ENCODE data around the gene FIP1L1.

FIP1L1 gene

DNA sequence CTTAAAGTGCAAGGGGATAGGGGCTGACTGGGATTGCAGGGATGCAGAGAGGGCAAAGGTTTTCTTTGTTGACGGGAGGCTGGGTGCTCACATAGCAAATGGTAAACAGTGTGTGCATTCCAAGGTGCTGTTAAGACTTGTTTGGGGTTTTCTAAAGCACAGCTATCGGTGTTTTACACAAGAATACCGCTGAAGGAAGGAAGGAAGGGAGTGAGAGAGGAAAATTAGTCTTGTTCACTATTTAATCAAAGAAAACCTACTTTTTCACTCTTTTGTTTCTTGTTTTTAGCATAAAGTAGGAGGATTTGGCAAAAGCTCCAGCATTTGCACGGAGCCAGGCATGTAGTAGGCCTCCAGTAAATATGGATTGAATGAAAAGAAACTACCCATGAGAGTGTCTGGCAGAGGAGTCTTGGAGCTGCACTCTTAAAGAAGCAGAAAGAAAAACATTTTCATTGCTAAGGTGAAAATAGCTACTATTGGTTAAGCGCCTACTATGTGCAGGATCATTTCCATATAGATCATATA, 99.7 kb downstream of the FIP1L1 start:
- DNase-seq: no peak

DNA sequence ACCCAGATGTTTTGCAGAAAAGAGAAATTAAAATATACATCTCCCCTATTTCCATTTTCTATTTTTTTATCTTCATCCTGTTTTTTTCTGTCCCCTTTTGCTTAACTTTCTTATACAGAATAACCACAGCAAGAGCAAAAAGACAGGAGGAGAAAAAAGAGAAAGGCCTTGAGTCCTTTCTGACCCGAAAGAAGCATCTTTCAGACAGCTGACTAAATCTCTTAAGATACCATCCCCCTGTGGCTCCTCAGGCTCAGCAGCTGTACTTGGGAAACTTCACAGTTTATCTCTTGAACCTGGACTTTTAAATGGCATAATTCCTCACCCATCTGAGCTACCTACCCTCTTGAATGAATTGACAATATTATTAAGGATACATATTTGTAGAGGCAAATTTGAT, 100.2 kb downstream of the FIP1L1 start:
- DNase-seq: no peak

DNA sequence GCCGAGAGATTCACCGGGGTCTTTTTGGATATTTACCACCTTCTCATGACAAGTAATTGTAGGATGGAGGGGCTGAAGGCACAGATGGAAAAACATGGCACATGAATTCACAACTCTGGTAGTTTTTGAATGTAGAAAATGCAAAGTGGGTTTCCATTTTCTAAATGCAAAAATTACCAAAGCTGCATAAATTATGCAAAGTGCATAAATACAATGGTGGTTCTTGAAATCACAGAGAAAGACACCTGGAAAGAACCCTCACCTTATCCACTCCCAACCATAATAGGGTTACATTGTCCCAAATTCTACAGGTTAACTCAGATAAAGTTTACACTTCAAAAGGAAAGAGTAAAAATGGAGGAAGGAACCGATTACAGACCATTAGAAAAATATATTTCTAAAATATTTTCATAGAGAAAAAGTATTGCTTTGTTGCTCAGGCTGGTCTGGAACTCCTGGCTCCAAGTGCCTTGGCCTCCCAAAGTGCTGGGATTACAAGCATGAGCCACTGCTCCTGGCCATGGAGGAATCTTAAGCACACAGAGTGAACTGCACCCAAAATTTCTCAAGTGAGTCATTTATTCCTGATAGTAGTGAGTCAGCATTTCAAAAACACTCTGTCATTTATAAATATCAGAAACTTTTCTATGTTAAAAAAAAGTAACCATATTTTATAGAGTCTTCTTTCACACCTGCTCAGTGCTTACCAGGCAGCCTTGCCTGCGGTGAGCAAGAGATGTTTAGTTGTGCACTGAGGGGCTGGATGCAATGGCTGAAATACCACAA, 101.4 kb downstream of the FIP1L1 start:
- DNase-seq: no peak

DNA sequence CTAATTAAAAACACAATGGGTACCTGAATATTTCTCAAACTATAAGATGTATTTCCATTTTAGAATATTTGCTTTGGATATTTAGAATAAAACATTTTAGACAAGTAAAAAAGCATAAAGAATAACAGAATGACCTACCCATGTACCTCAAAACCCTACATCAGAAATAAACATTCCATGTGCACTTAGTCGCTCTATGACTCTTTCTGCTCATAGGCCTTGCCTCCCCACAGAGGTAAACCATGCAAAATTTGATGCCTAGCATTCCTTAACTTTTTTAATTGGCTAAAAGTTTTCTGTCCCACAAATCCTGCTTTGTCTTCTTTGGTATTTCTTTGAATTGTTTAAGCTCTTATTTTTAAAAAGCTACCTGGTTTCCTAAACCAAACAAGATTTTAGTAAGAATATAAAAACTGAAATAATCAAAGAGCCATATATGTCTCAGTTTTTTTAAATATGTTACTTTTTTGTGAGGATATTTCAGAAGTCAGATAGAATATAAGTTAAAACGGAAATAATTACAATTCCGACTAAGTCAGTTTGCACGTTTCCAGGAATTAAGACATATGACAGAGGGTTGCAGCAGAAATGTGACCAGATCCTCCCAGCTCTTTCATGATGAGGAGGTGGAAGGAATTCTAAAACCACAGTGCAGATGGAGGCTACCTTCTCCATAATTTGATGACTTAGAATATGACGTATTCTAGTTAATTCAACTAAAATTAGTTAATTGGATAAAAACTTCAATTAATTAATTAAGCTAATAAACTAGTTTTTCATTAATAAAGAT, 102.5 kb downstream of the FIP1L1 start:
- DNase-seq: no peak

DNA sequence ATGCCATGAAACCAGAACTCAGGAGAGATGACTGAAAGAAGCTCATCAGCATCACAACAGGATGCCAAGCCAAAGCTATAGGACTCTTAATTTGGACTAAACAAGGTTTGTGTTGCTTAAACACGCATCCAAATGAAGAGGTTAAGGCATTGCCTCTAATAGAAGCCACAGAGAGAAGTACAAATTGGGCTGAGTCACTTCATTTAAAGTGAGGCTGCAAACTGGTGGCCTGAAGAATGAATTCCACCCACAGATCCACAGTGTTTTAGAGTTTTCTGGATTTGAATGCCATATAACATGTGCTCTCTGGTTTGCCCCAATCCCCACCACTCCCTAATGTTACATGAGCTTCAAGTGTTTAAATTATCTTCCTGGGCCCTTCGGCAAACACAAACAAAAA, 103.5 kb downstream of the FIP1L1 start:
- no peak for DNase-seq

DNA sequence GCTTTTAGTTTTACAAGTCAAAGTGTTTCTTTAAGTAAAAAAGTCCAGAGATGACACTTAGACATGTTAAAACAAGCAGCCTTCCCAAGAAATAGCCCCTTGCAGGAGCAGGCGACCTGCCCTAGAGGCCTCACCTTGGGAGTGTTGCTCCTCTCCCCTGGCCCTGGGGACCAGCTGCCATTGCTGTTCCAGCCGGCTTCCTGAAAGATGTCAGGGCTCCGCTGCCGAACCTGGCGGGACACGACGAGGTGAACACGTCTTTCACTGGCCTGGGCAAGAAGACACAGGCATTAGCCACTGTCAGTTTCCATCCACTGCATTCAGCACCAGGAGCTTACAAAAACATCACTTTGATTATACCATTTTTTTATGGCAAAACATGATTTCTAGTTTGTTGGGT, 104.1 kb downstream of the FIP1L1 start:
- DNase-seq: no peak

DNA sequence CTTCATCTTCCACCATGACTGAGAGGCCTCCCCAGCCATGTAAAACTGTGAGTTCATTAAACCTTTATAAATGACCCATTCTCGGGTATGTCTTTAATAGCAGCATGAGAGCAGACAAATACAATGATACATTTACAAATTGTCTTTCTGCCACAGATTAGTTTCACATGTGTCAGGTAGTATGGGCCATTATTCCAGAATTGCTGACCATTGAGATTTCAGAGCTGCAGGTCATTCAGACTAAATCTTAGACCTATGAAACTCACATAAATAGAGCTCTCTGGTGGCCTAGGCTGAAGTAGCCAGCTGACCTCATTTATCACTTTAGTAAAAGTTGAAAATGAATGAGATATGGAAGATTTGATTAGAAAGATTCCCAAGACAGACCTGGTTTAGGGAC, 105.8 kb downstream of the FIP1L1 start:
- no peak for DNase-seq

DNA sequence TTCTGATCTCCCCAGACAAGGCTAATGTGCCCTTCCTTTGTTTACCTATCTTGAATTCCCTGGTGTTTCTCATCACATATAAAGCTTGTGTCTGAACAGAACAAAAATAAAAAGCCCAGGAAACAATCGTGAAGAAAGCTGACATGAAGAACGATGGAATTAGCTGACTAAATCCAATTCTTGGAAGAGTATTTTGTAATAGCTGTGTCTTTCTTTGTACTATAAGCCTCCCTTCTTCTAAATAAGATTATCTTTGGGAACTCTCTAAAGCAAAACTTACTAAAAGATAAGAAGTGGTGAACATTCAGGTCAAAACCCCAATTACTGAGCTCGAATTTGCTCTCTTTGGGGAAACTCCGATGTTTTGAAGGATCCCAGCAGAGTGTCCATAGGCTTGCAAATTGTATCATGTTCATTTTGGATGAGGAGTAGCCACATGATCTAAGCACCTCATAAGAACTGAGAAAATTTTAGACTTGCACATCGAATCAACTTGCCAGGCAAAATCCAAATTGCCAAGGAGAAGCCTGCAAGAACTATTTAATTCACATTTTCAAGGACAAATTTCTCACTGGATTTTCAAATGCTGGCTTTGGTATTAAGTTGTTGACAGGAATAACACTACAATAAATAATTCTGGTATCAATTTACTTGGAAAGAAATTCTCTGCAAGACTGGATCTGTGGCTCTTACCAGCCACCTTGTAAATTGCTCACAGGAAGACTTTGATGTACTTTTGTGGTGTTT, 107.6 kb downstream of the FIP1L1 start:
- no peak for DNase-seq

DNA sequence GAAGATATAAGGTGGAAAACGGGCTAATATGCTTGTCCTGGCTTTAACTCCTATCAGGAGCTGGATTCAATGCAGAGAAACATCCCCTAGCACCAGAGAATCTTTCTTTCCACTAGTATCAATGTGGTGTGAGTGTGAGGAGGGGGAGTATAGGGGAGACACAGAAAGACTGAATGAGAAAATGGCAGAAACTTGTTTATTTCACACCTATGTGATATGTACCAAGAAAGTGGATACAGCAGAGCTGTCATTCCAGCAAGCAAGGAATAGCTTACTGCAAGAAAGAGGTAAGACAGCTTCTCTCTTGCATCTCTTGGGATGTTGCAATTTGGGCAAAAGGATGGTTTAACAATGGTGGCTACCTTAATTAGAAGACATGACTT, 108.2 kb downstream of the FIP1L1 start:
- no peak for DNase-seq

DNA sequence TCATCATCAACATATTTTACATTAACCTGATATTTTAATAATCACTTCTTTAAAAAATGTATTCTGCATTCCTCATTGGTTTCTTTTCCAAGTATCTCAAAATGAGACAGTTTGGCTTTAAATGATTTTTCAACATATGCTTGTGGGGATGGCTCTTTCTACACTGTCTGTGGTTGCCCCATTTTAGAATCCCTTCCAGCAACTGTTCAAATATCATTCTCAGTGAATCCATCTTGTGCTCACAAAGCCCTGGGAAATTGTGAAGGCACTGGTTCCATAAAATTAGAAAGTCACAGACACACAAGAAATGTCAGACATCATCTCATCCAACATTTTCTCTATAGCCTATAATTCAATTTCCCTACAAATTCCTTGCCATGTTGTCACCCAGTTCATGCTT, 110.3 kb downstream of the FIP1L1 start:
- no peak for DNase-seq

DNA sequence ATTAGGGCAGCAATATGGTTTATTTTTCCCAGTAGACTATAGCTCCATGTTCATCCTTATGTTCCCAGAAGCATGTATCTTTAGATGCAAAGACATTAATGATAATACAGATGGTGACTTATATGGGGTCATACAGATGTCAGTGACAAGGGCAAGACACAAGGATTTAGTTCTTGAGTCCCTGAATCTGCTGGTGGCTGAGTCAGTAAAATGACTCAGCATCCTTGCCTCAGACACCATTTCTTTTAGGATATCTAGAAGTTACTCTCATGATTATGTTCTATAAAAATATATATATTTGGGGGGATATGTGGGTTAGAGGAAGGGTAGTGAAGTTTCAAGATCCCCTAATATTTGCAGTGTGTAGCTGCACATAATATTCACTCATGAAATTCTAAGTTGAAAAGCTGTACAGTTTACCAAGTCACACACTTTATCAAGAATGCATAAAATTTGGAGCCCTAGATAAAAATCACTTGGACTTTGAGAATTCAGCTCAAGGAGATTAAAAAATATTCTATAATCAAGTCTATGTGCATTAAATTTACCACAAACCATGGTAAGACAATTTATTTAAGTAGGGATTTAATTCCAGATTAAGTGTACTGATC, 111.9 kb downstream of the FIP1L1 start:
- no peak for DNase-seq

DNA sequence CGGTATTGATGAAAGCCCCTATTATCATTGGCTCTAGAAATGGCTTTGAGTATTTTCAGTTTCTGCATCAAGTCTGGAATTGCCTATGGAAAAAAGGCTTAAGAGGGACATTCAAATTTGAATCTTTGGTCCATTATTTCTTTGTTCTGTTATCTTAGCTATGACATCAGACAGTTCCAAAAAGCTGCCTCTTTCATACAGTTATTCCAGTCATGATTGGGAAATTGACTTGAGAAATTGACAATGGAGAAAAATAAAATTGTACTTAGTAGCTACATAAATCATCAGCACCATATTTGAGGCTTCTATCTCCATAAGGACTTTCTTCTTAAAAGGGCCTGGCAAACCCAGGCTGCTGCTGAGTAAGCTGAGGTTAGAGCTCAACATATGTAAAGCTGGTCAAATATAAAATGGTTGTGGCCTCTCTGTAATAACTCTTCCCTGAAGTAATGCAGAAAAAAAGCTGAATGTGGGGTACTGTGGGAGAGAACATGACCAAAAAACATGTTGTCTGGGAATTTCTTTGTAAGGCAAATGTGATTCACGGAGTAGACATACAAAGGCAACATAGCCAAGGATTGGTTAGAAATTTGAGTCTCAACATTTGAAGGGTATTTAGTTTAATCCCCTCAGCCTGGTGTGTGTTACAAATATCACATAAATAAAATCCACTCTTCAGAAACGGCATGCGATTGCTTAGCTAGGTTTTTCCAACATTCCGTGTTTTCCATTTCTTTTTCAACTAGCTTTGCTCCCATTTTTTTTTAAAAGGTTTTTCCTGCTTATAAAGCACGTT, 112.9 kb downstream of the FIP1L1 start:
- DNase-seq: no peak

DNA sequence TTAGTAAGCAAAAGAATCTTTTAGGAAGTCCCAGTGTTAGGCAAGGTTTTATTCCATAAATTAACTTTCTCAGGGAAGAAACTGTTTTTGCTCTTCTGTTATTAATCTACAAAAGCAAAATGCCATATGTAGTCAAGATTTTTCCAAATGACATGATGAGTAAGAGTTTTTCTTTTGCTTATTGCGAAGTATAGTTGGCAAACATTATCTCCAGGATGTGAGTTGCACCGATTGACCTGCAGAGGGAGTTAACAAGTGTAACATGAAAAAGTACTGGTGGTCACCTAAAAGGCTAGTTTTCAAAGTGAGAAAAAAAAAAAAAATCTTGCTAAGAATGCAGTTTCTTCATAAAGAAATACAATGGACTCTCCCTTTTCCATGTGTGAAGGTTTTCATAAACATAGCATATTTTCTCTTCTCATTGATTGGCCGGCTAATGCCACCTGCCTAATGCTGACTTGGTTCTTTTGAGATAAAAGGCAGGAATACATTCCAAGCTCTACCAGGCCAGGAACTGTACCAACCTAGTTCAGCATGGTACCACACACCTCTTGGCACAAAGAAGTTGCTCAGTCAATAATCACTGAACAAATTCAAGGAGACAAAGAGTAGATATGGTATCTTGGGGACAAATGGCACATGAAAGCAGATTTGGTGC, 113.7 kb downstream of the FIP1L1 start:
- peak; percentile 26 for DNase-seq

DNA sequence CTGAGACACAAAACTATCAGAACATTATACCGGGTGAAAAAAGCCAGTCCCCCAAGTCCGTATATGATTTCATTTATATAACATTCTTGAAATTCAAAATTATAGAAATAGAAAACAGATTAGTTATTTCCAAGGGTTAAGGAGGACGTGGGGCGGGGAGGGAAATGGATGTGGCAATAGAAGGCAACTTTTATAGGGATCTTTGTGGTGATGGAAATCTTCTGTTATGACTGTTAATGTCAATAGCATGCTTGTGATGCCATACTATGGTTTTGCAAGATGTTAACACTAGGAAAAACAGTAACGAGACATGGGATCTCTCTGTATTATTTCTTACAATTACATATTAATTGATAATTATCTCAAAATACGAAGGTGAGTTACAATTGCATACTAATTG, 117.4 kb downstream of the FIP1L1 start:
- no peak for DNase-seq

DNA sequence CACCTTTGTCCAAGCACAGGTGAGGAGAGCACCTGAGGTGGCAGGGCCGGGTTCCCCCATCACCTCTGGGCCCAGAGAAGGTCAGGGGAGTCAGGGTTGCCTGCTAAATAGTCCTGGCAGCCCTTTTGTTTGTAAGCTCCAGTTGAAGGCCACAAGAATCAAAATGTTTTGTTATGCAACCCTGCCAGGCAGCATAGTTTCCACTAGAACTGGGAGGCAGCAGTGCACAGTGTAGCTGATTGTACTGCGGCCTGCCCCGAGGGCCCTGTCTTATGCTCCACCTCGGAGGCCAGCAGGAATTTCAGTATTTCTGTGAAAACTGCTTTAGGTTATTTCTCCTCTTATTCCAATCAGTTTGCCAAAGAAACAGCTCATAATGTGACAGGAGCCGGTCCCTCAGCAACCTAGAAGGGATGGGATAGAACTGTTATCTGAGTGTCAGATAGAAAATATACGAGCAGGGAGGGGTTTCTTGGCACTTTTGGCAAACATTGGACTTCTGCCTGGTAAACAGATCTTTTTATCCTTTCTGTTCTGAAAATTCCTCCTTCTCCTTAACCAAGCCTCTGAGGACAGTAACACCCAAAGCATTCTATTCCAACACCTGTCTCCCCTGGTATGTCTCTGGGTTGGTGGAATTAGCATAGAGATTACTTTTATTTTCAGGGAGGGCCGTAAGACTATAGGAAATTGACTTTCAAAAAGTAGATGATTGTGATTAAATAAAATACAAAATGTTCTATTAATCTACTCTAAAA, 120.2 kb downstream of the FIP1L1 start:
- DNase-seq: no peak

DNA sequence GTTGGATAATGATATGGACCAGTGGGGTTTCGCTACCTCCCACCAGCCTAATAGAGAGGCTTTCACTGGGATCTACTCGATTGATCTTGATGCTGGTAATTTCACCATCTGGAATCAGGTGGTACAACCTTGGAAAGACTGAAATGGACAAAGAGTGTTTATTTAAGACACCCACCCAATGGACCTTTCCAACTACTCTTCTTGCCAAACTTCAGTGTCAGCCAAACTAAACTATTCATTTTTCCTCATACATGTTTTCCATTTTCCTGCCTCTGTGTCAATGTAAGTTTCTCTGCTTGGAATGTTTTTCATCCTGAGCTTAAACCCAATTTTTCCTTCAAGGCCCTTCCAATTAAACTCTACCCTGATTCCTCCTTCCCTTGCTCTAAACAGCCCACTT, 121.3 kb downstream of the FIP1L1 start:
- no peak for DNase-seq

DNA sequence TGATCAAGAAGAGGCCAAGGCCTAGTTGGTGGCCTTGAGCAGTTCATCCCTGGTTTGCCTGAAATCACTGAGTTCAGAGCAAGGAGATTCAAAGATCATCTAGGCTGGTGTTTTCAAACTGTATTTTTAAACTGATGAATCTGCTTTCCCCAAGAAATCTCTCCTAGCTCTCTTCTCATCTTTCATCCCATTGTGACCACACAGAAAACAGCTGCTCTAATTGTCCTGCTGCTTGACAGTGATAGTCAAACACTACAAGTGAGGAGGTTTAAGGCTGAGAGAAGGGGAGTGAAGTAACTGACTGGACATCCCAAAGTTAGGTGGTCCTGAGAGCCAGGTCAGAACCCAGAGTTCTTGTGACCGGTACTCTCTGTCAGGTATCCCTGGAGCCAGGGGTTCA, 122.3 kb downstream of the FIP1L1 start:
- no peak for DNase-seq

DNA sequence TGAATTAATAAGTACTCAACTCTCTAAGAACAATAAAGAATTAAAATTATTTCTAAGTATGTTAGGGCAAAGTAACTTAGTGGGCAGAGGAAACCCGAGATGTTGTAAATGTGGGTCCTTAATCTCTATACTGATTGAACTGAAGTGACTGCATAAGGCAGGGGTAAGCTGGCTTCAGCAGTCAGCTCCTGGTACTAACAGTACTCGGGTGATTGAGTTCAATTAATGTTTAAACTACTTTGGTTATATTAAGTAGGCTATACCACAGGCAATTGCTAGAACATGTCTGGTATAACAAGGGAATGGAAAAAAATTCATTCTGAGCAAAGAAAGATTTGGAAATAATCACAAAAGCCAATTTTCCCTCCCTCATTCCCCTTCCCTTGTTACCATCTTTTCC, 123.1 kb downstream of the FIP1L1 start:
- no peak for DNase-seq

DNA sequence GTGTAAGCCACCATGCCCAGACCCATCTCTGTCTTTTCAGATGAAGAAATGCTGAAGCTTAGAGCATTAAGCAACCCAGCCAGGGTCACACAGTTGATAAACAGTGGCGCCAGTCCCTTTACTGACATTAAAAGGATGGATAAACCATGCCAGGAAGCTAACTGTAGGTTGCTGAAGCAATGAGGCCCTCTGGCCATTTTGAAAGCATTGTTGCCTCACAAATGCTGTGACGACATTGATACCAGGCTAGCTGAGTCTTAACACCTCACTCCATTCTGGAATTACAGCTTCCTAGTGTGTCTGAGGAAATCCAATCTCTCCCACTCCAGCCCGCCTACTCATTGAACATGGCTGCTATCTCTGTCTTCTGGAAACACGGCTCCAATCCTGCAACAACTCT, 124.1 kb downstream of the FIP1L1 start:
- no peak for DNase-seq

DNA sequence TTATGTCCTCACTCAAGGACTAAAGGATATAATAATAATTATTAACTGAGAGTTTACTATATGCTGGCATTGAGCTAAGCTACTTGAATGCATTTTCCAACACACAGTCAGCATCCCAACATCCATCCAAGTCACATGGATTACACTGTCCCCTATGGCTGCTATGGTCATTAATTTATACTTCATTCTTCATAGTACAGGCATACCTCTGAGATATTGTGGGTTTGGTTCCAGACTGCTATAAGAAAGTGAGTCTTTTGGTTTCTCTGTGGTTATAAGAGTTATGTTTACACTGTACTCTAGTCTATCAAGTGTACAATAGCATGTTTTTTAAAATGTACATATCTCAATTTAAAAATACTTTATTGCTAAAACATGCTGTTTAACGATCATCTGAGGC, 124.7 kb downstream of the FIP1L1 start:
- DNase-seq: no peak

DNA sequence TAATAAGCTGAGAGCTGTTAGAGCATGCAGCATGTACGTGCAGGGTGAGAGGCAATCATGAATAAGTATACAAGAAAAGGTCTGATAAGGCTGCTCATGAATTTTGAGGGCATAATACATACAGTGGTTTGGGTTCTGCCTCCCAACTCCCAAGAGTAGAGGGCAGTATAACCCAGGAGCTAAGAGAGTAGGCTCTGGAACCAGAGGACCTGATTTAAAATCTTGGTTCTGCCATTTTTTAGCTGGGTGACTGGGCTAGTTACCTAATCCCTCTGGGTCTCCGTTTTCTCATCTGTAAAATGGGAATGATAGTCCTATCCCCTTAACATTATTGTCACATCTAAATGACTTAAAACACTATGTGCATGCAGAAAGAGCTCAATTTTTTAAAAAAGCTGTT, 128.5 kb downstream of the FIP1L1 start:
- DNase-seq: no peak

Measured in retina (tissue), 1 donor.